WTC11 (cell line): Measurements from ENCODE around the gene BTBD10. TPM values are rescaled to one million over a fixed set of nuclear protein-coding genes. Genes with fewer than 3 reads are reported as not detected.

ENCODE experiments used
- ATAC-seq: fragments of 200-7000 bp; cut with Tn5 transposase; 2 replicates; pipeline ENCODE4 v1.10.0; 2021; ENCODE audit warnings: mild to moderate bottlenecking, moderate library complexity
- CTCF ChIA-PET: fragments of 300-600 bp; sonication (Branson Sonifier 250); formaldehyde crosslinking; loops from one replicate; lab custom pipeline; 2021; ENCODE audit warnings: antibody characterized with exemption; lab: Charles Lee
- POLR2A ChIA-PET: fragments of 350-600 bp; sonication (Branson Sonifier 250); formaldehyde crosslinking; loops from one replicate; lab custom pipeline; 2021; ENCODE audit warnings: antibody characterized with exemption; lab: Charles Lee
- DNase-seq: peaks from one replicate; pipeline ENCODE4 v3.0.0; 2021; ENCODE audit warnings: low spot score
- H3K27ac Mint-ChIP-seq: 2 replicates; pipeline ENCODE4 v1.8.0; 2021; ENCODE audit warnings: mixed read lengths
- H3K27me3 Mint-ChIP-seq: 2 replicates; pipeline ENCODE4 v1.8.0; 2021; ENCODE audit warnings: low read depth, mild to moderate bottlenecking, moderate library complexity, mixed read lengths
- H3K36me3 Mint-ChIP-seq: 2 replicates; pipeline ENCODE4 v1.8.0; 2021; ENCODE audit warnings: mixed read lengths
- H3K4me1 Mint-ChIP-seq: 2 replicates; pipeline ENCODE4 v1.8.0; 2022; ENCODE audit warnings: mixed read lengths
- H3K4me3 Mint-ChIP-seq: 2 replicates; pipeline ENCODE4 v1.8.0; 2021; ENCODE audit warnings: mild to moderate bottlenecking, moderate library complexity, mixed read lengths
- H3K9me3 Mint-ChIP-seq: 2 replicates; pipeline ENCODE4 v1.8.0; 2021; ENCODE audit warnings: mixed read lengths
- CREB1 ChIP-seq: sonication (generic); formaldehyde crosslinking; IDR thresholded peaks from 2 replicates; pipeline ENCODE4 v1.8.0; 2023; ENCODE audit warnings: mild to moderate bottlenecking, missing genetic modification reagents
- ESRRA ChIP-seq: sonication (generic); formaldehyde crosslinking; IDR thresholded peaks from 2 replicates; pipeline ENCODE4 v1.8.1; 2022; ENCODE audit warnings: mild to moderate bottlenecking, missing genetic modification reagents, borderline replicate concordance
- FOXJ3 ChIP-seq: sonication (generic); formaldehyde crosslinking; IDR thresholded peaks from 2 replicates; pipeline ENCODE4 v1.9.0; 2021; ENCODE audit warnings: missing genetic modification reagents, mild to moderate bottlenecking, borderline replicate concordance
- FOXK1 ChIP-seq: sonication (generic); formaldehyde crosslinking; IDR thresholded peaks from 2 replicates; pipeline ENCODE4 v1.8.0; 2022; ENCODE audit warnings: mild to moderate bottlenecking, moderate library complexity, missing genetic modification reagents
- FOXP4 ChIP-seq: sonication (generic); formaldehyde crosslinking; IDR thresholded peaks from 2 replicates; pipeline ENCODE4 v1.8.0; 2022; ENCODE audit warnings: mild to moderate bottlenecking, missing genetic modification reagents
- GABPB1 ChIP-seq: sonication (generic); formaldehyde crosslinking; IDR thresholded peaks from 2 replicates; pipeline ENCODE4 v1.8.1; 2023; ENCODE audit warnings: mild to moderate bottlenecking, missing genetic modification reagents
- IRF1 ChIP-seq: sonication (generic); formaldehyde crosslinking; IDR thresholded peaks from 2 replicates; pipeline ENCODE4 v1.8.0; 2023; ENCODE audit warnings: missing genetic modification reagents
- IRF2 ChIP-seq: sonication (generic); formaldehyde crosslinking; IDR thresholded peaks from 2 replicates; pipeline ENCODE4 v1.8.0; 2022; ENCODE audit warnings: low read depth, missing genetic modification reagents, borderline replicate concordance
- KAT7 ChIP-seq: sonication (generic); formaldehyde crosslinking; IDR thresholded peaks from 2 replicates; pipeline ENCODE4 v1.8.1; 2023; ENCODE audit warnings: missing genetic modification reagents, mild to moderate bottlenecking, borderline replicate concordance
- MAX ChIP-seq: sonication (generic); formaldehyde crosslinking; IDR thresholded peaks from 2 replicates; pipeline ENCODE4 v1.8.0; 2022; ENCODE audit warnings: mild to moderate bottlenecking, missing genetic modification reagents
- RELA ChIP-seq: sonication (generic); formaldehyde crosslinking; IDR thresholded peaks from 2 replicates; pipeline ENCODE4 v1.8.1; 2022; ENCODE audit warnings: missing genetic modification reagents, mild to moderate bottlenecking, borderline replicate concordance
- RORB ChIP-seq: fragments of 250-450 bp; sonication (Bioruptor Pico); IDR thresholded peaks from 2 replicates; pipeline ENCODE4 v1.9.0; 2021; ENCODE audit warnings: mild to moderate bottlenecking
- SOX15 ChIP-seq: fragments of 250-450 bp; sonication (Bioruptor Pico); IDR thresholded peaks from 2 replicates; pipeline ENCODE4 v1.9.0; 2021; ENCODE audit warnings: mild to moderate bottlenecking
- SP1 ChIP-seq: sonication (generic); formaldehyde crosslinking; conservative IDR thresholded peaks from 2 replicates; pipeline ENCODE4 v1.8.1; 2022; ENCODE audit warnings: missing genetic modification reagents
- TEAD1 ChIP-seq: sonication (generic); formaldehyde crosslinking; IDR thresholded peaks from 2 replicates; pipeline ENCODE4 v1.8.0; 2022; ENCODE audit warnings: mild to moderate bottlenecking, missing genetic modification reagents
- ZBTB21 ChIP-seq: sonication (generic); formaldehyde crosslinking; IDR thresholded peaks from 2 replicates; pipeline ENCODE4 v1.8.1; 2023; ENCODE audit warnings: mild to moderate bottlenecking, missing genetic modification reagents, borderline replicate concordance
- ZMAT4 ChIP-seq: fragments of 250-450 bp; sonication (Bioruptor Pico); IDR thresholded peaks from 2 replicates; pipeline ENCODE4 v1.9.0; 2021; ENCODE audit warnings: mild to moderate bottlenecking
- ZNF138 ChIP-seq: sonication (generic); formaldehyde crosslinking; conservative IDR thresholded peaks from 2 replicates; pipeline ENCODE4 v1.8.1; 2022; ENCODE audit warnings: mild to moderate bottlenecking, moderate library complexity, missing genetic modification reagents
- ZNF263 ChIP-seq: sonication (generic); formaldehyde crosslinking; IDR thresholded peaks from 2 replicates; pipeline ENCODE4 v1.8.1; 2022; ENCODE audit warnings: low read depth, mild to moderate bottlenecking, moderate library complexity, missing genetic modification reagents
- total RNA-seq: library from RNA; stranded (reverse); gene quantifications from 3 replicates; pipeline ENCODE4 v1.2.3, GENCODE V29; 2021
- TF ChIP-seq, protein P1 (sequence below): sonication (generic); formaldehyde crosslinking; IDR thresholded peaks from 2 replicates; pipeline ENCODE4 v1.8.0; 2023; ENCODE audit warnings: mild to moderate bottlenecking, missing genetic modification reagents
- TF ChIP-seq, protein P2 (sequence below): fragments of 250-450 bp; sonication (Bioruptor Pico); IDR thresholded peaks from 2 replicates; pipeline ENCODE4 v2.1.2; 2022; ENCODE audit warnings: mild to moderate bottlenecking, moderate library complexity
- TF ChIP-seq, protein P3 (sequence below): sonication (generic); formaldehyde crosslinking; conservative IDR thresholded peaks from 2 replicates; pipeline ENCODE4 v1.8.1; 2022; ENCODE audit warnings: mild to moderate bottlenecking, missing genetic modification reagents
- TF ChIP-seq, protein P4 (sequence below): sonication (generic); formaldehyde crosslinking; IDR thresholded peaks from 2 replicates; pipeline ENCODE4 v1.8.1; 2022; ENCODE audit warnings: low read depth, missing genetic modification reagents, borderline replicate concordance

Gene BTBD10
- total RNA-seq, 1 experiment from 2014 or later: 19.4 TPM

DNA sequence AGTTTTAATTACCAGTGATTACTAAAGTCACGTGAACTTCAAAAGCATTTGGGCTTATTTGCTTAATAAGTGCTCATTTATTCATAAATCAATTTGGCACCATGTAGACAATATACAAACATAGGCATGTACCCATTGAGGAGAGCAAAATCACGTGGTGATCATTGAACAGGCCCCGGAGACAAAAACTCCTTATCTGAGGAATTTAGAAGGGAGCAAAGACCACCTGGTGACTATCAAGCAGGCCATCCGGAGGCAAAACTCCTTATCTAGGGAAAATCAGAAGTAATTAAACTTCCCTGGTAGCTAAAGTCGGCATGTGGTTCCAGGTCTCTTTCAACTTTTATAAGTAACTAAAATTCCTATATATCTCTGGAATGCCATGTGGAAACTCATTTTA, 5.7 kb upstream of the BTBD10 start (continued):
- TF ChIP-seq, protein P1, sequence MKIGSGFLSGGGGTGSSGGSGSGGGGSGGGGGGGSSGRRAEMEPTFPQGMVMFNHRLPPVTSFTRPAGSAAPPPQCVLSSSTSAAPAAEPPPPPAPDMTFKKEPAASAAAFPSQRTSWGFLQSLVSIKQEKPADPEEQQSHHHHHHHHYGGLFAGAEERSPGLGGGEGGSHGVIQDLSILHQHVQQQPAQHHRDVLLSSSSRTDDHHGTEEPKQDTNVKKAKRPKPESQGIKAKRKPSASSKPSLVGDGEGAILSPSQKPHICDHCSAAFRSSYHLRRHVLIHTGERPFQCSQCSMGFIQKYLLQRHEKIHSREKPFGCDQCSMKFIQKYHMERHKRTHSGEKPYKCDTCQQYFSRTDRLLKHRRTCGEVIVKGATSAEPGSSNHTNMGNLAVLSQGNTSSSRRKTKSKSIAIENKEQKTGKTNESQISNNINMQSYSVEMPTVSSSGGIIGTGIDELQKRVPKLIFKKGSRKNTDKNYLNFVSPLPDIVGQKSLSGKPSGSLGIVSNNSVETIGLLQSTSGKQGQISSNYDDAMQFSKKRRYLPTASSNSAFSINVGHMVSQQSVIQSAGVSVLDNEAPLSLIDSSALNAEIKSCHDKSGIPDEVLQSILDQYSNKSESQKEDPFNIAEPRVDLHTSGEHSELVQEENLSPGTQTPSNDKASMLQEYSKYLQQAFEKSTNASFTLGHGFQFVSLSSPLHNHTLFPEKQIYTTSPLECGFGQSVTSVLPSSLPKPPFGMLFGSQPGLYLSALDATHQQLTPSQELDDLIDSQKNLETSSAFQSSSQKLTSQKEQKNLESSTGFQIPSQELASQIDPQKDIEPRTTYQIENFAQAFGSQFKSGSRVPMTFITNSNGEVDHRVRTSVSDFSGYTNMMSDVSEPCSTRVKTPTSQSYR (CRISPR knock-in tag): no peak
- TF ChIP-seq SP1: no peak
- TF ChIP-seq MAX (CRISPR knock-in tag): no peak
- TF ChIP-seq, protein P2, sequence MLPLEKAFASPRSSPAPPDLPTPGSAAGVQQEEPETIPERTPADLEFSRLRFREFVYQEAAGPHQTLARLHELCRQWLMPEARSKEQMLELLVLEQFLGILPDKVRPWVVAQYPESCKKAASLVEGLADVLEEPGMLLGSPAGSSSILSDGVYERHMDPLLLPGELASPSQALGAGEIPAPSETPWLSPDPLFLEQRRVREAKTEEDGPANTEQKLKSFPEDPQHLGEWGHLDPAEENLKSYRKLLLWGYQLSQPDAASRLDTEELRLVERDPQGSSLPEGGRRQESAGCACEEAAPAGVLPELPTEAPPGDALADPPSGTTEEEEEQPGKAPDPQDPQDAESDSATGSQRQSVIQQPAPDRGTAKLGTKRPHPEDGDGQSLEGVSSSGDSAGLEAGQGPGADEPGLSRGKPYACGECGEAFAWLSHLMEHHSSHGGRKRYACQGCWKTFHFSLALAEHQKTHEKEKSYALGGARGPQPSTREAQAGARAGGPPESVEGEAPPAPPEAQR: no peak
- TF ChIP-seq, protein P3, sequence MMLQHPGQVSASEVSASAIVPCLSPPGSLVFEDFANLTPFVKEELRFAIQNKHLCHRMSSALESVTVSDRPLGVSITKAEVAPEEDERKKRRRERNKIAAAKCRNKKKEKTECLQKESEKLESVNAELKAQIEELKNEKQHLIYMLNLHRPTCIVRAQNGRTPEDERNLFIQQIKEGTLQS (CRISPR knock-in tag): no peak
- no peak for TF ChIP-seq GABPB1 (CRISPR knock-in tag)
- TF ChIP-seq ZNF263 (CRISPR knock-in tag): no peak
- no peak for TF ChIP-seq ESRRA (CRISPR knock-in tag)
- TF ChIP-seq KAT7 (CRISPR knock-in tag): no peak
- TF ChIP-seq ZNF138 (CRISPR knock-in tag): no peak

DNA sequence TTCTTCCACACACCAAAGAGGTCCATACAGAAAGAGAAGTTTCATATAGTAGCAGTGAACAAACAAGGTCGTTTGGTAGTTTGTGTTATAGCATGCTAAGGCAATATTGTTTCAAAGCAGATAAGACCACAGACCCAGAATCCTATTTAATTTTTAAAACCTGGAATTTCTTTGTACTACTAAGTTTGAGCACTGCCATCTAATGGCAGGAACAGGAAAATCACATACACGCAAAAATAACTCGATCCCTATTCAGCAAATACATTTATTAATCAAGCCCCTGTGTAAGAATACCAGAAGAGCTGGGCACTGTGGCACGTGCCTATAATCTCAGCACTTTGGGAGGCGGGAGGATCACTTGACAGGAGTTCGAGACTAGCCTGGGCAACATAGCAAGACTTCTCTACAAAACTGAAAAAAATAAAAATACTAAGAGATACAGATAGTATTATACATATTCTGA, 2.9 kb upstream of the BTBD10 start:
- ChIA-PET POLR2A (no interaction called here), CTCF (interaction anchor here (0.7 to 2.4 kb wide), 7 partner anchors 10 to 255 kb away, joined by 3 to 19 read pairs (median 4); no protein-coding TSS in a partner anchor)
- Mint-ChIP-seq H3K9me3 (0 out of 2 replicates have a peak, but pooled peaks cover 6% of the 10 kb centered on the region), H3K4me1 (peaks cover 24% of the 10 kb centered on the region), H3K4me3 (no peak overlapping the region), H3K27ac (no peak overlapping the region), H3K36me3 (no peaks in the 10 kb centered on the region), H3K27me3 (no peaks in the 10 kb centered on the region; the same call in none of the 2 replicates)
- TF ChIP-seq GABPB1 (CRISPR knock-in tag) (no peak), RORB (CRISPR knock-in tag) (no peak), FOXP4 (no peak), FOXJ3 (no peak), CREB1 (CRISPR knock-in tag) (no peak), ZMAT4 (no peak), KAT7 (CRISPR knock-in tag) (no peak), RELA (CRISPR knock-in tag) (no peak), ZBTB21 (CRISPR knock-in tag) (no peak), SOX15 (CRISPR knock-in tag) (no peak), IRF2 (CRISPR knock-in tag) (no peak), TEAD1 (CRISPR knock-in tag) (no peak), IRF1 (CRISPR knock-in tag) (no peak), FOXK1 (CRISPR knock-in tag) (no peak)
- TF ChIP-seq, protein P4, sequence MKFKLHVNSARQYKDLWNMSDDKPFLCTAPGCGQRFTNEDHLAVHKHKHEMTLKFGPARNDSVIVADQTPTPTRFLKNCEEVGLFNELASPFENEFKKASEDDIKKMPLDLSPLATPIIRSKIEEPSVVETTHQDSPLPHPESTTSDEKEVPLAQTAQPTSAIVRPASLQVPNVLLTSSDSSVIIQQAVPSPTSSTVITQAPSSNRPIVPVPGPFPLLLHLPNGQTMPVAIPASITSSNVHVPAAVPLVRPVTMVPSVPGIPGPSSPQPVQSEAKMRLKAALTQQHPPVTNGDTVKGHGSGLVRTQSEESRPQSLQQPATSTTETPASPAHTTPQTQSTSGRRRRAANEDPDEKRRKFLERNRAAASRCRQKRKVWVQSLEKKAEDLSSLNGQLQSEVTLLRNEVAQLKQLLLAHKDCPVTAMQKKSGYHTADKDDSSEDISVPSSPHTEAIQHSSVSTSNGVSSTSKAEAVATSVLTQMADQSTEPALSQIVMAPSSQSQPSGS: no peak
- DNase-seq: no peak
- ATAC-seq: no peak
